Left forelimb (tissue), 1 donor: ENCODE measurements around the gene FRMD4A.
"Not testable (repeated sequence)": the region's sequence is repeated elsewhere in the genome, so short reads cannot be mapped to it uniquely, and the experiment has no call there.

Experiments
- DNase-seq: peaks from one replicate; pipeline ENCODE4 v3.0.0-alpha.2; 2018; ENCODE audit warnings: low spot score

Gene FRMD4A

DNA sequence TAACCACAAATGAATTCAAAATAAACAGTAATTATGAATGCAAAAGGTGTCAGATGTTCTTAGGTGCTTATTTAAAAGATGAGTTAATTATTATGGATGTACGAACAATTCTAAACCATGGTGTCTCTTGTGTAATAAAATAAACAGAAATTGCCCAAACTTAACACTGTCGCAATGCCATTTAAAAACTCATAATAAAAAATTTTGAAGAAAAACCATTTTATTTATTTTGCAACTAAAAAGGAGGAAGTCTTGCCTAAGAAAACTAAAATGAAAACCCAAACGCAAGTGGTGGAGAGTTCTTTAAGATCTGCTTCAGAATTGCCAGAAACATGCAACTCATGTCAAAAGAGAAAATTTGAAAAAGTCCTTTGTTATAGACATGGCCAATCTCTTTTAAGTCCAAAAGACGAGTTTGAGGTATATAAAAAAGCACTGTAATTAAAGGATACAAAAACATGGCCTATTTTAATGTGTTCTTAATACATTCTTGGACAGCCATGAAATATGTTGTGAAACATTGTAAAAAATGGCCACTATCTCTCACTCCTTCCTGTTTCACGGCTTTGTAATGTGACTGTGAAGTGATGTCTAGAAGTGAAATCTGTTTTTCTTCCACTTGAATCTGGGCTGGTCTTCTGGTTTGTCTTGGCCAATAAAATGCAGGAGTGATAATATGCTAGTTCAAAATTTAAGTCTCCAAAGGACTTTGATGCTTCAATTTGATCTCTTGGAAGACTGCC is 421.0 kb downstream of the FRMD4A start:
- DNase-seq: no peak

GRCh38 chr10:13908475-13908874 is 422.2 kb downstream of the FRMD4A start:
- no peak for DNase-seq

- DNase-seq: no peak
Observed at GRCh38 chr10:13907570-13907969, 423.2 kb downstream of the FRMD4A start.

DNA sequence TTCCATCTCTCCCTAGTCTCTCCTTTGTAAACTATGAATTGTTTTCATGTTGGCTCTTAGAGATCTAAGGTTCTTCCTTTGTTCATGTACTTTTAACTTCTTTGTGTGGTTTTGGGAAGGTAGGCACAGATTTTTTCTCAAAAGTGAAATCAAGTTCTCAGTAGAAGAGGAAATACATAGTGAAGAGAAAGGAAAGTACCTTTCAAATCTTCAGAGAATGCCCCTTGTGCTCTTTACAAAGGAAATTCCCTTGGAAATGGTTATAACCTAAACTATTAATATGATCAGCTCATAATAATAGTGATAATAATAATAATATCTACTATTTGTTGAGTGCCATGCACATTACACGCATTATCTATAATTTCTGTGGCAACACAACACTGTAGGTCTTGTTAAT is 425.4 kb downstream of the FRMD4A start:
- no peak for DNase-seq

DNA sequence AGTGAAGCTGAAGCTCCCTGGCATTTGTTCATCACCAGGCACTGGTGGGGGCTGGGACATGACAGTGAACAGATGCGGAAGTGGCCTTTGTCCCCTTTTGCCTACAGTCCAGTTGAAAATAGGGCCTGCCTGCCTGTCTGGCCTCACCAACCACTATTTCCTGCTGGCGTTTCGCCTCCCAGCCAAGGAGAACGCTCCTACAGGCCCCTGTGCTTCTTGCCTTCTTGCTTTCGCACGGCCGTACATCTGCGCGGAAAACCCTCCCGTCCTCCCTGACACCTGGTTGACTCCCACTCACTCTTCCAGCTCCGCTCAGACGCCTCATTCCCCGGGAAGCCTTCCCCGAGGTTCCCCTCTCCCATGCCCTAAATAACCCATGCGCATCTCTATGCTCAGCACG is 426.7 kb downstream of the FRMD4A start:
- no peak for DNase-seq

DNA sequence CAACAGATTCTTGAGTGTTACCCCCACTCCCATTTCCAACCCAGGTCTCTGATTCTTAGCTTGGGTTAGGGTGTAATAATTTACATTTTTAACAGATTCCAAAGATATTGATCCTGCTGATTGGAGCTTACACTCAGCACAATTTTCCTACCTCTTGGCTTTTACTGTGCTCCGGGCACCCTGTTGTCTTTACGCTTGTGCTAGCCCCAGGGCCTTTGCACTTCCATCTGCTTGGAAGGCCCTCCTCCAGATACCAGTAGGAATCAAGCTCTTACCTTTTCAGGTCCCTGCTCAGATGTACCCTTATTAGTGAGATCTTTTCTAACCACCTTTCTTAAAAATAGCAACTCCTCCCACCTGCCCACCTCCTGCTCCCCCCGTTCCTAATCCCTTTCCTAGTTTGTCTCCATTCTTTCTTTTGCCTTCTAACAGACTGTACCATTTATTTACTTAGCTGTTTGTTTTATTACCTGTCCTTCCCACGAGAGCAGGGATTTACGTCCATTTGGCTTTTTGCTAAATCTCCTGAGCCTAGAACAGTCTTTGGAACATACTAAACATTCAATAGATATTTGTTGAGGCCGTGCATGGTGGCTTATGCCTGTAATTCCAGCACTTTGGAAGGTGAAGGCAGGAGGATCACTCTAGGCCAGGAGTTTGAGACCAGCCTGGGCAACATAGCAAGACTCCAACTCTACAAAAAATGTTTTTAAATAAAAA is 427.7 kb downstream of the FRMD4A start:
- no peak for DNase-seq

- no peak for DNase-seq
Observed at GRCh38 chr10:13899941-13900340, 430.8 kb downstream of the FRMD4A start.

GRCh38 chr10:13896146-13896545 is 434.6 kb downstream of the FRMD4A start:
- not testable (repeated sequence) for DNase-seq

DNA sequence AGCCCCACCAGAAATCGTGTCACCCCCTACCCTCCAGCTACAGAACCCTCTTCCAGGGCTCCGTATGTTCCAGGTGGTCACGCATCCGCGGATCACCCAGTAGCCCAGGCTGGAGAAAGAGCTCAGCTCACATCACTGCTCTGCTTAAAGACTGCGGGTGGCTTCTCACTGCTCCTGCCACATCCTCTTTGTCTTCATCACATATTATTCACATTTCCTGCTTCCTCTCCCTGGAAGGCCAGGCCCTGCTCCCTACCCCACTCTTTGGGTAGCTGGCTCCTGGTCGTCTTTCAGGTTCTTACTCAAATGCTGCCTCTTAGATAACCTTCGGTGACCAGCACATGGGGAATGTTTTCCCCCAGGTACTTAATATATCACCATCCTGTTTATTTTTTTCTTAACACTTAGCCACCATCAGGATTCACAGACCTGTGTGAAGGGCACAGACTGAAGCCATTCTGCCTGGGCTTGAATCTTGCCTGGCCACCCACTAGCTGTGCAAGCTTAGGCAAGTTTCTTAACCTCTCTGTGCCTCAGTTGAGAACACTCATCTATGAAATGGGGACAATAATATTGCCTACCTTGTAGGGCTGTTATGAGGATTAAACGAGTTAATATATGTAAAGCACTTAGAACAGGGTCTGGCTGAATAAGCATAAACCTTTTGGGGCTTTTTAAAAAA is 436.2 kb downstream of the FRMD4A start:
- no peak for DNase-seq

DNA sequence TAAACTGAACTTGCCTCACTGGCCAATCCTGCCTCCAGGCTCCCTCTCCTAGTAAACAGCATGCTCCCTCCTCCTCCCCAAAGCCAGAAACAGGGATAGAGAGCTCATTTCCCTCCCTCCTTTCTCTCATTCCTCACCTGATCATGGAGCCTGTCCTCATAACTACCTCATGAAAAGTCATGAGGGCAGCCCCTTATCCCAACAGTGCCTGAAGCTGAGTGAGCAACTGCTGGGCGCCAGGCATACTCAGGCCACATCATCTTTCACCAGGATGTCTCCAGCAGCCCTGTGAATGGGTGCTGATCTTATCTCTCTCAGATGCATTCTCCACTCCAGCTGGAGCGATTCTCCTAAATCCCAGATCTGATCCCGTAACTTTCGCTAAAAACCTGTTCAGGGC is 436.8 kb downstream of the FRMD4A start:
- DNase-seq: no peak

DNA sequence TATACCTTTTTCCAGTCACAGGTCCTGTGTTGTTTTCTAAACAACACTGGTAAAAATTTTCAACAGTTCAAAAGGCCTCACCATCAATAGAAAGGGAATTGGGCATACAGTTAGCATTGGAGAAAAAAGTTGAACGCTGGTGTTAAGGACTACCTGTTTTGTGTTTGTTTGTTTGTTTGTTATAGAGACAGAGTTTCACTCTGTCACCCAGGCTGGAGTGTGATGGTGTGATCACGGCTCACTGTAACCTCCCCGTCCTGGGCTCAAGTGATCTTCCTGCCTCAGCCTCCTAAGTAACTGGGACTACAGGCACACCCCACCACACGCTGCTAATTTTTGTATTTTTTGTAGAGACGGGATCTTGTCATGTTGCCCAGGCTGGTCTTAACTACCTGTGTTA is 437.9 kb downstream of the FRMD4A start:
- no peak for DNase-seq

DNA sequence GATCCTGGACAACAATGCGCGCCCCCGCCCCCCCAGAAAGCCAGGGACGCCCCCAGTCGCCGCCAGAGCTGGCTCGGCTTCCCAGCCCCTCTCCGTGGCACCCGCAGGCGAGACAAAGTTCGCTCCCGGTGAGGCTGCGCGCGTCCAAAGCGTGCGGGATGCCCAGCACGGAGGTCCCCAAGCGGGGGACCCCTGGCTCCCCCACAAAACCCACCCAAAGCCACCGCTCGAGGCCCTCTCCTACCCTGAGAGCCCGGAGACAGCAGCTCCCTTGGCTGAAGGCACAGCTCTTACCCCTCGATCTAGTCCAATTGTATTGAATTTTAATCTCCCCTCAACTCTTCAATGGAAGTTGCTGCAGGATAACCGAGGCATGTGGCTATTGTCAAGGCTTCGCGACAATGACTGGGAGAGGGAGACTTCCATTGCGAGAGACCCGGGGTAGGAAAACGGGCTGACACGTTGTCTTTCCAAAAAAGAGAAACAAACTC is 438.7 kb downstream of the FRMD4A start:
- DNase-seq: no peak

GRCh38 chr10:13891128-13892000 is 439.4 kb downstream of the FRMD4A start:
- DNase-seq: no peak

DNA sequence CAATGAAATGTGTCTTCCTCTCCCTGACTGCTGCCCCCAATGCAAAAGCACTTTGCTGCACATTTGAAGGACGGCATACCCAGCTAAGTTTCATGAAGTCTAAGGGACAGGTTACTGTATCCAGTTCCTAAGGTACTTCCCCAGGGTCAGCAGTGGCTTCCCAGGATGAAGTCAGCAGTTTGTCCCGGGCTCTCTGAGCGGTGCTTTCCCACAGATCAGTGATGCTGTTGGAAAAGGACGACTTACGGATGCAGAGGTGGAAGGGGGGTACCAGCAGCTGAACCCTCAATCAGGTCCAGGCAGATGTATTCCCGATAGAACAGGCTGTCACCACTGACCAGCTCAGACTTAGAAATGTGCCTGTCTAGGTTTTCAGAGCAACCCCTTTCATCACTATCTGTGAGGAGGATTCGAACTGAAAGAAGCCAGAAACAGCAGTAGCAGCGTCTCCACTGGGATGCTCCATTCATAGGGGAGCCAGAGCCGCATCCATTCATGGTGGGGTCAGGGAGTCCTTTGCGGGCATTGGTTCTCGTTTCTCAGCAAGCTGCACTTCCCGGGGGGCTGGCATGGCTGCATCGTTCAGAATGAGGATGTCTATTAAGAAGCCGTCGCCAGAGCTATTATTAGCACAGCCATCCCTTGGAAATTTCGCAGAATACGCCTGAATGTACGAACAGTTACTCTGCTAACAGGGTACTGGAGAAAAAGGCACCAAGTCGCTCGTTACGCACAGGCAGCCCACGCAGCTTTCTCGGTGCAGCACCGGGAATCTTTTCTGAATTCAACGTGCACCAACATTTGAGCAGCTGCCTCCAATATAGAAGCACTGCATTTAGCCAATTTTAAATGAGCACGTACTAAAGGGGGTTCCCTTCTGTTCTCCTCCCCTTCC is 440.2 kb downstream of the FRMD4A start:
- no peak for DNase-seq

DNA sequence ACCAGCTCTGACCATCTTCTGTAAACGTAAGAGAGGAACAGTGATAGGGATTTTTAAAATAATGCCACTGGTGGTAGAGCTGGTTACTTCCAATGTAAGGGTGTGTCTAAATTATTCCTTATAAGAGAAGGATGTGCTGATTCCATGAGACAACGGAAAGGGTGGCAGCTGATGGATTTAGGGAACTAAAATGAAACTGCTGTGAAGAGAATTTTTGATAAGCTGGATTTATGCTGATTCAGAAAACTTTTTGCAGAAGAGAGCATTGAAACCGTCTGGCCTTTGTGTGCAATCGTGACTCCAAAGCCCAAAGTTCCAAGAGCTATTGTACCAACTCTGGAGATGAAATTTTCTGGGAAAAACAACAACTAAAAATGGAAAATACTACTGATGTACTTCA is 443.0 kb downstream of the FRMD4A start:
- DNase-seq: no peak

GRCh38 chr10:13885238-13885990 is 445.3 kb downstream of the FRMD4A start:
- DNase-seq: no peak

DNA sequence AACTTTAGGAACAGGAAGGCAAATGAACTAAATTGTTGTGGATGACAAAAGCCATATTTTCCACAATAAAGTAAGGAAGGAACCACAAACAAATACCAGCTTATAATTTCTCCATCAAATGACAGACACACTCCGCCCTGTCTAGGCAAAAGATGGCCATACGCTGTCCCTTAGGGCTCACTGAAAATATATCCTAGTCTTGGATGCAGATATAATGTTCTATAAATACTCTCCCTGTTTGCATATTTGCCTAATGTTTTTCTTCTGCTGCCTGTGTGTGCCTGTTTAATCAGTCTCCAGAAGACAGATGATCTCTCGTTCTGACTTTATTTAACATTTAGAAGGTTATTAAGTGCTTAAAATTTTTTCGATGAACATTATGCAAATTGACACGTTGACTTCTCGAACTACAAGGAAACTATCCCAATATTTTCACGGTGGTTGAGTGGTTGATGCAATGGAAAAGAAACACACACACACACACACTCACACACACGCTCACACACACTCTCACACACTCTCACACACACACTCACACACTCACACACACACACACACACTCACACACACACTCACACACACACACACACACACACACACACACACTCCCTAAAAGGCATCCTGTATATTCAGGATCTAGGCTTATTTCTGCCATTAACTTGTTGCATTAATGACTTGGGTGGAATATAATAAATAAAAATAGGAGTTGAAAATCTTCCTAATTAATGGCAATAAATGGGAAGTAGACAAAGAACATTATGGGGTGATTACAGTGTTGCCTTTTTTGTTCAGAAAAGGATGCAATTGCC is 446.9 kb downstream of the FRMD4A start:
- no peak for DNase-seq

DNA sequence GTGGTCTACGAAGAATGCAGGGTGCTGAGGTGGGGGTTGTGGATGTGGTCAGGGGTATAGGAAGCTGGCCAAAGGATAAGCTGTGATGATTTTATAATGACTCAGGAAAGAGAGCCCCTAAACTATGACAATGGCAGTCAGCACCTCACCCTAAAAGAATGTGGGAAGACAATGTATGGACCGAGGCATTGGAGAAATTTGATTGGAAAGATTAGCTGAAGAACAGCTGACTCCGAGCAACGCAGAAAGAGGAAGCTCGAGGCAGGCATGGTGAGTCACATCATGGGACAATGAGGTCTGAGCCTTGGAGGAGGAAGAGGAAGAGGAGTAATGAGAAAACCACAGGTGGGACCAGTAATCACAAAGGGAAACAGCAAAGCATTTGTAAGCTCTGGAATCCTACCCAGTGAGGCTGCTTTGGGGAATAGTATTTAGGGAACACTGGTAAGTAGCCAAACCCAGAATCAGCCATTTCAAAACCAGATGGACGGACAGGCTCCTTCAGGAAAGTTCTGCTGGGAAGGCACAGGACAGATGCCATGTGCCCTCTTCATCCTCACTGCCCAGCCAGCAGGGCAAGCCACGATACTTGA is 448.5 kb downstream of the FRMD4A start:
- no peak for DNase-seq

GRCh38 chr10:13880760-13881159 is 450.0 kb downstream of the FRMD4A start:
- no peak for DNase-seq
